ENCODE results near the gene MAFG.

Gene MAFG

DNA sequence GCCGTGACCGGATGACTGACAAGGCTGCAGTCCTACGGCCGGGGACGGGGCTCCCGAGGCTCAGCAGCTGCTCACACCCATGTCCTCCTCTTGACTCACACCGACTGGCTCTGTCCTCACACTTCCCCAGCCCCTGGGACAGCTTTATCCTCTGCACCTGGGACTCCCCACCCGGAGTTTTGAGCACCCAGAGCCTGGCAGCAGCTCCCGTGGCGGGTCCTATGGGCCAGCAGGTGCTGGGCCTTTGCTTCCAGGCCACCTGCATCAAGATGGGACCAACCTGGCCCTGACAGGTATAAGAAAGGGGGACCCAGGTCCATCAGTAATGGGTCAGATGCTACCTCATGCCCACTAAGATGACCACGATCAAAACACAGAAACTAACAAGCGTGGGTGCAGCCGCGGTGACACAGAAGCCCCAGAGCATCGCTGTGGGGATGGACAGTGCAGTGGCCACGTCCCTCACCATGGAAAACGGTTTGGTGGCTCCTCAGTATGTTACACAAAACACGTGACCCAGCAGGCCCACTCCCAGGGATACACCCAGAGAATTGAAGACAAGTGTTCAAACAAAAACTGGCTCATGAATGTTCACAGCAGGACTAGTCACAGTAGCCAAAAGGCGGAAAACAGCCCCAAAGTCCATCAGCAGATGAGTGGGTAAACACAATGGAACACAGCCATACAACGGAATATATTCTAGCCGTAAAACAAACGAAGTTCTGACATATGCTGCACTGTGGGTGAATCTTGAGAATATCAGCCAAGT is 36.7 kb upstream of the MAFG start:
- H3K9ac ChIP-seq (ENCODE audit: low read depth in 1 of 2, low read length in 2 of 2) = no peak overlapping the region
- H3K27me3 ChIP-seq (ENCODE audit: control insufficient read depth in 2 of 2, insufficient read depth in 2 of 2, low read length in 2 of 2) = peaks cover 20 to 61% of the 10 kb centered on the region in 2 donors
- H3K4me1 ChIP-seq (ENCODE audit: control insufficient read depth in 2 of 2, insufficient read depth in 2 of 2, low read length in 2 of 2) = peaks cover 17 to 31% of the 10 kb centered on the region in 2 donors
- H3K9me3 ChIP-seq (ENCODE audit: control insufficient read depth in 2 of 2, low read length in 2 of 2) = no peaks in the 10 kb centered on the region
- H3K27ac ChIP-seq (ENCODE audit: low read depth in 2 of 2, low read length in 2 of 2) = no peak overlapping the region
- no peaks in the 10 kb centered on the region for H3K36me3 ChIP-seq (ENCODE audit: control insufficient read depth in 2 of 2, insufficient read depth in 2 of 2, low read length in 2 of 2)
- no peak overlapping the region for H3K4me3 ChIP-seq (ENCODE audit: low read length in 2 of 2)

DNA sequence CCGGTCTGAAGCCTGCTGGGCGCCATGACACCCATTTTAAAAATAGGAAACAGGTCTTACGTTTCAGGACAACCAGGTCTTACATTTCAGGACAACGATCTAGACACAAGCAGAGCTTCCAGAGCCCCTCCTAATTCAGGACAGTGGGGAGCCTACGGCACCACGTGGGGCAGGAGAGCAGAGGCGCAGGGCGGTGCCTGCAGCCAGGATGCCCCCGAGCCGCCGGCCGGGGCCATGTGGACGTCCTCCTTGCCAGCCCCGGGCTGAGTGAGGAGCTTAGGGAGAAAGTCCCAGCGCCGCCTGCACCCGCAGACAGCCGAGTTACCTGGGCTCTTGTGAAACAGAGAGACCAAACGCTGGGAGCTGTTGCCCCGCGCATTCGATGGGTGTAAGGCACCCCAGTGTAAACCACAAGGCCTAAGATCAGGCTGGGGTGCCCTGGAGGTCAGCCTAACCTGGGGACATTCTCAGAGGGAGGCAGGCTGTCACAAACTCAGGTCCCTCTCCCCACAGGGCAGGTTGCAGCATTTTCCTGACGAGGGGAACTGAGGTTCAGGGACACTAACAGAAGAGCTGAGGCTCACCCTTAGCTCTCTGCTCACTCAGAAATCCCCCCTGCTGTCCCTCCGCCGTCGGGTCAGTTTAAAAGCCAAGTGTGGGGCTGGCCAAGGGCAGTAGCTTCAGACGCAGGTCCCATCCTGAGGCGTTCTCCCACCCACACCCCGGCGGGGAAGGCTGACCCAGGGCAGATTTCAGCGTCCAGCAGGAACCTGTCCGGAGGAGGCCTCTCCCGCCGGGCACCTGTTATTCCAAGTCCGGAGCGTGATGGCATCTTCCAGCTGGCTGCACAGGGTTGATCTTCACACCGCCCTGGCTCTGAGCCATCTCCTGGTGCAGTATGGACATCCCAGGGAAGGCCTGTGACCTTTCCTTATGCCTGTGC is 35.2 kb upstream of the MAFG start:
- no peak overlapping the region for H3K9ac ChIP-seq (ENCODE audit: low read depth in 1 of 2, low read length in 2 of 2)
- H3K4me1 ChIP-seq (ENCODE audit: control insufficient read depth in 2 of 2, insufficient read depth in 2 of 2, low read length in 2 of 2) = peaks cover 20 to 22% of the 10 kb centered on the region in 2 donors
- peaks cover 34 to 69% of the 10 kb centered on the region in 2 donors for H3K27me3 ChIP-seq (ENCODE audit: control insufficient read depth in 2 of 2, insufficient read depth in 2 of 2, low read length in 2 of 2)
- no peaks in the 10 kb centered on the region for H3K9me3 ChIP-seq (ENCODE audit: control insufficient read depth in 2 of 2, low read length in 2 of 2)
- no peak overlapping the region for H3K4me3 ChIP-seq (ENCODE audit: low read length in 2 of 2)
- H3K36me3 ChIP-seq (ENCODE audit: control insufficient read depth in 2 of 2, insufficient read depth in 2 of 2, low read length in 2 of 2) = no peaks in the 10 kb centered on the region
- H3K27ac ChIP-seq (ENCODE audit: low read depth in 2 of 2, low read length in 2 of 2) = no peak overlapping the region

DNA sequence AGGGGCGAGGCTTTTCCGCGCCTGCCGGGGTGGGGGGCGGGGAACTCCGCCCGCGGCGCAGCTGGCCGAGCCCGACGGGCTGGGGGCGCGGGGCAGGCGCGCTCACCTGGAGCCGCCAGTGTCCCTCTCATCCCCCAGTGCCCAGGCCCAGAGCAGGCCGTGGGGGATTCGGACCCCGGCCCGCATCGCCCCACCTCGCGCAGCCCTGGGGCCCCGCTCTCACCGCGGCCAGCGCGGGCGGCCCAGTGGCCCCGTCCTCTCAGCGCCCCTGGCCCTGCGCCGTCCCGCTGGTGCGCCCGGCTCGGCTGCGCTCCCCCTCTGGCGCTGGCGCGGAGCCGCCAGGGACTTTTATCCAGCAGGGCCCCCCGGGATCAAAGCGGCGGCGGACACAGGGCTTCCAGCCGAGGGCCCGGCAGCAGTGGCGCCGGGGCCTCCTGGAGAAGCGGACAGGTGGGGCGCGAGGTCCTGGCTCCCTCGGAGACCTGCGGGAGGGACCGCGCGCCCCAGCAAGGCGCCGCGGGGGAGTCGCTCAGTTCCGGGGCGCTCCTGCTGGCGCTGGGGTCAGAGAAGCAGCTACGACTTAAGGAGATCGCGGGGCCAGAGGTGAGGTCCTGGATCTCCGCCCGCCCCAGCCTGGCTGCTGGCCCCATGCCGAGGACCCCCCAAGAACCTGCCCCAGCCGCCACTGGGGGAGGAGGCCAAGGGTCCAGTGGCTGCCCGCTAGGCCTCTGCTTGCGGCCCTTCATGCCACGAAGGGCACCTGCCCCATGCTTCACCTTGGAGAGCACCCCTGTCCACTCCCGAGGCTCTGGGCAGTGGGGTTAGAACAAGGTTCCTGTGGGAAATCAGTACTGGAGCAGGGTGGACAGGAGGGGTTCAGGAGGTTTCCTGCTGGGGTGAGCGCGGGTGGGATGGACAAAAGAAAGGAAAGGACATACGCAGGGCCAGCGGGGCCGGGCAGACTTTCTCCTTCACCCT is 34.3 kb upstream of the MAFG start:
- Histone ChIP-seq H3K9me3 (ENCODE audit: control insufficient read depth in 2 of 2, low read length in 2 of 2) (no peaks in the 10 kb centered on the region), H3K9ac (ENCODE audit: low read depth in 1 of 2, low read length in 2 of 2) (no peak overlapping the region), H3K27me3 (ENCODE audit: control insufficient read depth in 2 of 2, insufficient read depth in 2 of 2, low read length in 2 of 2) (peaks cover 35 to 63% of the 10 kb centered on the region in 2 donors), H3K27ac (ENCODE audit: low read depth in 2 of 2, low read length in 2 of 2) (no peak overlapping the region), H3K4me3 (ENCODE audit: low read length in 2 of 2) (no peak overlapping the region), H3K36me3 (ENCODE audit: control insufficient read depth in 2 of 2, insufficient read depth in 2 of 2, low read length in 2 of 2) (no peaks in the 10 kb centered on the region), H3K4me1 (ENCODE audit: control insufficient read depth in 2 of 2, insufficient read depth in 2 of 2, low read length in 2 of 2) (peaks cover 11 to 14% of the 10 kb centered on the region in 2 donors)

- no peak within 1 kb of the TSS for H3K27ac ChIP-seq (ENCODE audit: low read depth in 2 of 2, low read length in 2 of 2)
- H3K4me1 ChIP-seq (ENCODE audit: control insufficient read depth in 2 of 2, insufficient read depth in 2 of 2, low read length in 2 of 2) = peaks cover 9 to 10% of the 10 kb centered on the region in 2 donors
- no peaks in the 10 kb centered on the region for H3K36me3 ChIP-seq (ENCODE audit: control insufficient read depth in 2 of 2, insufficient read depth in 2 of 2, low read length in 2 of 2)
- peak within 1 kb of the TSS; percentile 13 to 30 for H3K4me3 ChIP-seq (ENCODE audit: low read length in 2 of 2)
- peaks cover 32 to 56% of the 10 kb centered on the region in 2 donors for H3K27me3 ChIP-seq (ENCODE audit: control insufficient read depth in 2 of 2, insufficient read depth in 2 of 2, low read length in 2 of 2)
- no peak within 1 kb of the TSS for H3K9ac ChIP-seq (ENCODE audit: low read depth in 1 of 2, low read length in 2 of 2)
- no peaks in the 10 kb centered on the region for H3K9me3 ChIP-seq (ENCODE audit: control insufficient read depth in 2 of 2, low read length in 2 of 2)
Measured at GRCh38 chr17:81961087-81961511, 33.6 kb upstream of the MAFG start, which contains the start of gene NOTUM. Gene NOTUM (minus strand): TSS chr17:81961187. CDS start chr17:81960909, 278 bp downstream.

GRCh38 chr17:81960130-81960958 is 32.8 kb upstream of the MAFG start:
- no peaks in the 10 kb centered on the region for H3K36me3 ChIP-seq (ENCODE audit: control insufficient read depth in 2 of 2, insufficient read depth in 2 of 2, low read length in 2 of 2)
- no peaks in the 10 kb centered on the region for H3K9me3 ChIP-seq (ENCODE audit: control insufficient read depth in 2 of 2, low read length in 2 of 2)
- H3K9ac ChIP-seq (ENCODE audit: low read depth in 1 of 2, low read length in 2 of 2) = no peak overlapping the region
- H3K27ac ChIP-seq (ENCODE audit: low read depth in 2 of 2, low read length in 2 of 2) = no peak overlapping the region
- peak overlapping the region; percentile 13 to 30 for H3K4me3 ChIP-seq (ENCODE audit: low read length in 2 of 2)
- H3K27me3 ChIP-seq (ENCODE audit: control insufficient read depth in 2 of 2, insufficient read depth in 2 of 2, low read length in 2 of 2) = peaks cover 32 to 55% of the 10 kb centered on the region in 2 donors
- H3K4me1 ChIP-seq (ENCODE audit: control insufficient read depth in 2 of 2, insufficient read depth in 2 of 2, low read length in 2 of 2) = peaks cover 9 to 10% of the 10 kb centered on the region in 2 donors

DNA sequence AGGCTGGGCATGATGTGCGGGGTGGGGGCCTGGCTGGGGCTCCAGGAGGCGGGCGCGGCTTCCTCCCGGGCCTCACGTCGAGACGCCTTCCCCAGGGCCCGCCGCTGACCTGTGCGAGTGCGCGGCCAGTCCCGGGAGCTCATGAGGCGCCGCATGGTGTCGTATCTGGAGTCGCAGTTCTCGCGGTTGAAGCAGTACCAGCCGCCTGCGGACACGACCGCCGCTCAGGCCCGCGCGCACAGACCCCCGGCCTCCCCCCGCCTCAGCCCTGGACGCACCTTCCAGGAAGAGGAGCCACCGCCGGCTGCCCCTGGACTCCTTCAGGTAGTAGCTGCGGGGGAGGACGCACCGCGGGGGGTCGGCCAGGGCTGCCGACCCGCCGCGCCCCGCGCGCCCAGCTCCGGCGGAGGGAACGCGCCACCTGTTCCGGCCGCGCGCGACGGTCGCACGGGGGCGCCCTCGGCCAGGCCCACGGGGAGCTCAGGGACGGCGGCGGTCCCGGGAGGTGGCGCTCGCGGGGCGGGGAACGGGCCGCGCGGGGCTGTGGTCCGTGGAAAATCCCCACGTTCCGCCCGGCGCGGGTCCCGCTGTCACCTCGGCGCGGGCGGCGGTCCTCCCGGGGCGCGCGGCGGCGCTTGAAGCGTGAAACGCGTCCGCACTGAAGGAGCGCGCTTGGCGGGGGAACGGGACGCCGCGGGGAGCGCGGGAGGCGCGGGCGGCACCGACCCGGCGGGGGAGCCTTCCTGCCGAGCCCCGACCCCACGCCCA is 32.0 kb upstream of the MAFG start:
- no peak overlapping the region for H3K9ac ChIP-seq (ENCODE audit: low read depth in 1 of 2, low read length in 2 of 2)
- no peak overlapping the region for H3K27ac ChIP-seq (ENCODE audit: low read depth in 2 of 2, low read length in 2 of 2)
- H3K27me3 ChIP-seq (ENCODE audit: control insufficient read depth in 2 of 2, insufficient read depth in 2 of 2, low read length in 2 of 2) = peaks cover 32 to 53% of the 10 kb centered on the region in 2 donors

DNA sequence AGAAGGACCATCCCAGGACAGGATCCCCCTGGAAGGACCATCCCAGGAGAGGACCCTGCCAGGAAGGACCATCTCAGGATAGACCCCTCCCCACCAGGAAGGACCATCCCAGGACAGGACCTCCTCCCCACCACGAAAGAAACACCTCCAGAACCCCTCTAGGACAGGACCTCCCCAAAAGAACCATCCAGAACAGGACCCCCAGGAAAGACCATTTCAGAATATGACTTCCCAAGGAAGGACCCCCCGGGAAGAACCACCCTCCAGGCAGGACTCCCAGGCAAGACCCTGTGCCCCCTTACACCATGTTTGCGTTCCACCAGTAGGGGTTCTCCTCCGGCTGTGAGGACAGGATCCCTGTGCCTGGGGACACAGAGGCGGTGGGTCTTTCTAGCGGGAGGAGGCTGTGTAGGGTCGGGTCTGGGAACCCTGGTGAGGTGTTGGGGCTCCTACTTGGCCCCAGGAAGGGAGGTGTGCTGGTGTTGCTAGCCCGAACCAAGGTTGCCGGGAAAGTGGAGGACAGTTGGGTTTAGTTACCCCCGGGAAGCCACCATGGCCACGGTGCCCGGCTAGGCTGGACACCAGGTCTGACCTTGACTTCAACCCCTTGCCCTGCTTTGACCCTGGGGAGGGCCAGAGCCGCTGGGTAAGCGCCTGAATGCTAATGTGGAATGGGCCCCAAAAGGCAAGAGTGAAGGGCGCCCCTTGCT is 31.3 kb upstream of the MAFG start:
- Histone ChIP-seq H3K27ac (ENCODE audit: low read depth in 2 of 2, low read length in 2 of 2) (no peak overlapping the region), H3K4me3 (ENCODE audit: low read length in 2 of 2) (no peak overlapping the region), H3K27me3 (ENCODE audit: control insufficient read depth in 2 of 2, insufficient read depth in 2 of 2, low read length in 2 of 2) (peaks cover 27 to 45% of the 10 kb centered on the region in 2 donors), H3K4me1 (ENCODE audit: control insufficient read depth in 2 of 2, insufficient read depth in 2 of 2, low read length in 2 of 2) (peaks cover 9 to 10% of the 10 kb centered on the region in 2 donors), H3K9me3 (ENCODE audit: control insufficient read depth in 2 of 2, low read length in 2 of 2) (no peaks in the 10 kb centered on the region), H3K36me3 (ENCODE audit: control insufficient read depth in 2 of 2, insufficient read depth in 2 of 2, low read length in 2 of 2) (no peaks in the 10 kb centered on the region), H3K9ac (ENCODE audit: low read depth in 1 of 2, low read length in 2 of 2) (no peak overlapping the region)

More for the DNA sequence above, 32.0 kb upstream of the MAFG start:
- Histone ChIP-seq H3K4me3 (ENCODE audit: low read length in 2 of 2) (peak overlapping the region; percentile 13 to 30), H3K36me3 (ENCODE audit: control insufficient read depth in 2 of 2, insufficient read depth in 2 of 2, low read length in 2 of 2) (no peaks in the 10 kb centered on the region), H3K4me1 (ENCODE audit: control insufficient read depth in 2 of 2, insufficient read depth in 2 of 2, low read length in 2 of 2) (peaks cover 9 to 10% of the 10 kb centered on the region in 2 donors), H3K9me3 (ENCODE audit: control insufficient read depth in 2 of 2, low read length in 2 of 2) (no peaks in the 10 kb centered on the region)

DNA sequence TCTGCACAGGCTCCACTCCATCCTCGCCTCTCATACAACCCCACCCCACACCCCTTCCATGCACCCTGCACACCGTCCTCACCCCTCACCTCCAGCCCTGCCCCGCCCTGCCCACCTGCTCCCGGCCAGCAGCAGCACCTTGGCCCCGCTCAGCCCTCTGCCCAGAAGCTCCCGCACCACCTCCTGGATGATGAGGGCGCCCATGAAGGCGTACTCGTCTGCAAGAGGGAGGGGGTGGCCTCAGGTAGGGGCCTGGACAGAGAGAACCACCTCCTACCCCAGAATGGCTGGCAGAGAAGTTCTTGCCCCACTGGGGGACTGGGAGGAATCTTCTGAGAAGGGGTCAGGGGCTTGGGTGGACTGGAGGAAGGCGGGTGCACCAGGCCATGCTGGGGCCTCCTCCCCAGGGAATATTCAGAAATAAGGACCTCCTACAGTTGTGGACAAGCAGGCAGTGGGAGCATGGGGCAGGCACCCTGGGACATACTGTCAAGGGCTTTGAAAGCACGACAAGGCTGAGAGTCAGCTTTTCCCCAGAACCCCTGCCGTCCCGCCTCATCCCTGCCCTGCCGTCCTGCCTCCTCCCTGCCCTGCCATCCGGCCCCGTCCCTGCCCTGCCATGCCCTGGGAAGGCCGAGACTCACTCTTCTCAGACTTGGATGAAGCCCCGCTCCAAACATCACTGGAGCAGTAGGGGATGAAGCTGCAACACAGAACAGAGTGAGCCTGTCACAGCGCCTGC is 30.3 kb upstream of the MAFG start:
- Histone ChIP-seq H3K4me3 (ENCODE audit: low read length in 2 of 2) (no peak overlapping the region), H3K9ac (ENCODE audit: low read depth in 1 of 2, low read length in 2 of 2) (no peak overlapping the region), H3K9me3 (ENCODE audit: control insufficient read depth in 2 of 2, low read length in 2 of 2) (no peaks in the 10 kb centered on the region), H3K4me1 (ENCODE audit: control insufficient read depth in 2 of 2, insufficient read depth in 2 of 2, low read length in 2 of 2) (peaks cover 9 to 10% of the 10 kb centered on the region in 2 donors), H3K36me3 (ENCODE audit: control insufficient read depth in 2 of 2, insufficient read depth in 2 of 2, low read length in 2 of 2) (no peaks in the 10 kb centered on the region), H3K27me3 (ENCODE audit: control insufficient read depth in 2 of 2, insufficient read depth in 2 of 2, low read length in 2 of 2) (peaks cover 22 to 37% of the 10 kb centered on the region in 2 donors), H3K27ac (ENCODE audit: low read depth in 2 of 2, low read length in 2 of 2) (no peak overlapping the region)
